ENCODE data around the gene GNG13.

GNG13 gene

DNA sequence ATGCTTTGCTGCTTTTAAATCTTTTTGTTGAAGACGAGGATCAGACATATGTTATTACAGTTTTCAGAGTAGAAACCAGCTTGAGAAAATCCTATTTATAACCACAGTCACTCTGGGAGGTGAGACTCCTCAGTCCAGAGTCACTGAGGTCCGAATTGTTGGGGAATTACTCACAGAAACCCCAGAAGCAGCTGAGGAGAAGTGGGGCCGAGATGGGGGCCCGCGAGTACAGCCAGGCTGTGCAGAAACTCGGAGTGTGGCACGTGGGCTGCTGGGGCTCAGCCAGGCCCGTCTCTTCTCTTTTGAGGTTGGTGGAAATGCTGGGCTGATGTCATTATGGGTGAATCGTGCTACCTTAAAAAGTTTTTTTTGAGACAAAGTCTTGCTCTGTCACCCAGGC, 14.4 kb upstream of the GNG13 start:
- H3K36me3 ChIP-seq (ENCODE audit: control insufficient read depth in 2 of 2, insufficient read depth in 1 of 2, low read length in 2 of 2), result no peaks in the 10 kb centered on the region
- no peak overlapping the region for H3K27ac ChIP-seq (ENCODE audit: extremely low read depth, low read depth, low read length)
- TF ChIP-seq ZSCAN16 (tag by site-specific recombination; IDR thresholded peaks at IDR 0.05) (no peak), PRDM10 (tag by site-specific recombination; IDR thresholded peaks at IDR 0.05) (peak; percentile 35; the same call in 1 of the 2 replicates)
- POLR2A ChIA-PET, result no interaction called here
- CTCF ChIA-PET, result interaction anchor here (0.6 to 3.9 kb wide), 6 partner anchors 165 to 288 kb away, joined by 3 to 31 read pairs (median 4); no protein-coding TSS in a partner anchor
- H3K9me3 ChIP-seq (ENCODE audit: control insufficient read depth, insufficient read depth, low read depth, low read length), result no peaks in the 10 kb centered on the region
- H3K4me3 ChIP-seq (ENCODE audit: low read depth, low read length), result no peak overlapping the region
- no peaks in the 10 kb centered on the region for H3K4me1 ChIP-seq (ENCODE audit: control insufficient read depth, insufficient read depth, low read length)

DNA sequence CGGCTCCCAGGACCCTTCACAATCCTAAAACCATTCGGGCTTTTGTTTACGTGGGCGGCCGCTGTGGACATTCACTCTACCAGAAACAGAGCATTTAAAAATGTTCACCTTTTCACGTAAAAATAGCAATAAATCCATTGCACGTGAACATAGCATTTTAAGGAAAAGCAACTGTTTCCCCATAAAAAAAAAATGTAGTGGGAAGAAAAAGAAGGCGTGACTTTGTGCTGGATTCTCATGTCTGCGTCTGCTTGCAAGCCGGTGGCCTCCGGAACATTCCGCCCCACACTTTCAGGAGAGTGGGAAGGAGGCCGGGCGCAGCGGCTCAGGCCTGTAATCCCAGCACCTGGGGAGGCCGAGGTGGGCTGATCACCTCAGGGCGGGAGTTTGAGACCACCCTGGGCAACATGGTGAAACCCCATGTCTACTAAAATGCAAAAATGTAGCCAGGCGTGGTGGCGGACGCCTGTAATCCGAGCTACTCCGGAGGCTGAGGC, 13.4 kb upstream of the GNG13 start:
- no peak overlapping the region for H3K4me3 ChIP-seq (ENCODE audit: low read depth, low read length)
- ChIA-PET CTCF (interaction anchor here (0.8 to 3.9 kb wide), 3 partner anchors 214 to 289 kb away, joined by 3 to 31 read pairs (median 6); no protein-coding TSS in a partner anchor), POLR2A (no interaction called here)
- H3K36me3 ChIP-seq (ENCODE audit: control insufficient read depth in 2 of 2, insufficient read depth in 1 of 2, low read length in 2 of 2), result no peaks in the 10 kb centered on the region
- H3K4me1 ChIP-seq (ENCODE audit: control insufficient read depth, insufficient read depth, low read length), result no peaks in the 10 kb centered on the region
- no peak overlapping the region for H3K27ac ChIP-seq (ENCODE audit: extremely low read depth, low read depth, low read length)
- no peaks in the 10 kb centered on the region for H3K9me3 ChIP-seq (ENCODE audit: control insufficient read depth, insufficient read depth, low read depth, low read length)
- no peak for TF ChIP-seq ZNF184 (tag by site-specific recombination; IDR thresholded peaks at IDR 0.05)
- TF ChIP-seq ZNF335 (tag by site-specific recombination; conservative IDR thresholded peaks at IDR 0.05), result peak; percentile 39; the same call in 1 of the 2 replicates

- TF ChIP-seq PATZ1 (tag by site-specific recombination; IDR thresholded peaks at IDR 0.05) (no peak), ZNF19 (tag by site-specific recombination; IDR thresholded peaks at IDR 0.05; ENCODE audit: low read depth) (no peak), ZNF133 (tag by site-specific recombination; IDR thresholded peaks at IDR 0.05) (no peak), ZSCAN30 (tag by site-specific recombination; IDR thresholded peaks at IDR 0.05) (0 out of 2 replicates have a peak, but pooled peaks have one; percentile 31), ZNF596 (tag by site-specific recombination; IDR thresholded peaks at IDR 0.05) (no peak), ZNF692 (tag by site-specific recombination; IDR thresholded peaks at IDR 0.05) (no peak), ZNF335 (tag by site-specific recombination; conservative IDR thresholded peaks at IDR 0.05) (peak; percentile 37; the same call in 1 of the 2 replicates), ZNF560 (tag by site-specific recombination; IDR thresholded peaks at IDR 0.05; ENCODE audit: borderline replicate concordance) (no peak), GLIS2 (tag by site-specific recombination; IDR thresholded peaks at IDR 0.05) (peak; percentile 30; the same call in 1 of the 2 replicates), ZNF600 (tag by site-specific recombination; IDR thresholded peaks at IDR 0.05) (peak; percentile 46), GLIS1 (tag by site-specific recombination; IDR thresholded peaks at IDR 0.05) (0 out of 2 replicates have a peak, but pooled peaks have one; percentile 4), ZNF654 (tag by site-specific recombination; IDR thresholded peaks at IDR 0.05; ENCODE audit: low read depth) (peak; percentile 44), WT1 (tag by site-specific recombination; IDR thresholded peaks at IDR 0.05) (no peak)
- TF ChIP-seq, protein P1, sequence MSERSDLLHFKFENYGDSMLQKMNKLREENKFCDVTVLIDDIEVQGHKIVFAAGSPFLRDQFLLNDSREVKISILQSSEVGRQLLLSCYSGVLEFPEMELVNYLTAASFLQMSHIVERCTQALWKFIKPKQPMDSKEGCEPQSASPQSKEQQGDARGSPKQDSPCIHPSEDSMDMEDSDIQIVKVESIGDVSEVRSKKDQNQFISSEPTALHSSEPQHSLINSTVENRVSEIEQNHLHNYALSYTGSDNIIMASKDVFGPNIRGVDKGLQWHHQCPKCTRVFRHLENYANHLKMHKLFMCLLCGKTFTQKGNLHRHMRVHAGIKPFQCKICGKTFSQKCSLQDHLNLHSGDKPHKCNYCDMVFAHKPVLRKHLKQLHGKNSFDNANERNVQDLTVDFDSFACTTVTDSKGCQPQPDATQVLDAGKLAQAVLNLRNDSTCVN (tag by site-specific recombination; optimal IDR thresholded peaks at IDR 0.05), result peak; percentile 19
- TF ChIP-seq, protein P2, sequence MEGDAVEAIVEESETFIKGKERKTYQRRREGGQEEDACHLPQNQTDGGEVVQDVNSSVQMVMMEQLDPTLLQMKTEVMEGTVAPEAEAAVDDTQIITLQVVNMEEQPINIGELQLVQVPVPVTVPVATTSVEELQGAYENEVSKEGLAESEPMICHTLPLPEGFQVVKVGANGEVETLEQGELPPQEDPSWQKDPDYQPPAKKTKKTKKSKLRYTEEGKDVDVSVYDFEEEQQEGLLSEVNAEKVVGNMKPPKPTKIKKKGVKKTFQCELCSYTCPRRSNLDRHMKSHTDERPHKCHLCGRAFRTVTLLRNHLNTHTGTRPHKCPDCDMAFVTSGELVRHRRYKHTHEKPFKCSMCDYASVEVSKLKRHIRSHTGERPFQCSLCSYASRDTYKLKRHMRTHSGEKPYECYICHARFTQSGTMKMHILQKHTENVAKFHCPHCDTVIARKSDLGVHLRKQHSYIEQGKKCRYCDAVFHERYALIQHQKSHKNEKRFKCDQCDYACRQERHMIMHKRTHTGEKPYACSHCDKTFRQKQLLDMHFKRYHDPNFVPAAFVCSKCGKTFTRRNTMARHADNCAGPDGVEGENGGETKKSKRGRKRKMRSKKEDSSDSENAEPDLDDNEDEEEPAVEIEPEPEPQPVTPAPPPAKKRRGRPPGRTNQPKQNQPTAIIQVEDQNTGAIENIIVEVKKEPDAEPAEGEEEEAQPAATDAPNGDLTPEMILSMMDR (tag by site-specific recombination; IDR thresholded peaks at IDR 0.05), result peak; percentile 47; the same call in 1 of the 2 replicates
- no peaks in the 10 kb centered on the region for H3K4me1 ChIP-seq (ENCODE audit: control insufficient read depth, insufficient read depth, low read length)
- no peak overlapping the region for H3K27ac ChIP-seq (ENCODE audit: extremely low read depth, low read depth, low read length)
- H3K9me3 ChIP-seq (ENCODE audit: control insufficient read depth, insufficient read depth, low read depth, low read length), result no peaks in the 10 kb centered on the region
- no peaks in the 10 kb centered on the region for H3K36me3 ChIP-seq (ENCODE audit: control insufficient read depth in 2 of 2, insufficient read depth in 1 of 2, low read length in 2 of 2)
- CTCF ChIA-PET, result interaction anchor here (0.8 to 3.9 kb wide), 3 partner anchors 243 to 290 kb away, joined by 3 to 31 read pairs (median 6); no protein-coding TSS in a partner anchor
- POLR2A ChIA-PET, result no interaction called here
- H3K4me3 ChIP-seq (ENCODE audit: low read depth, low read length), result no peak overlapping the region
Observed at GRCh38 chr16:813204-813915, 12.8 kb upstream of the GNG13 start.

Data from HEK293 (cell line).